ENCODE data around the gene KCNH2. TPM values are rescaled to one million over a fixed set of nuclear protein-coding genes. Genes with fewer than 3 reads are reported as not detected.
"Not testable (repeated sequence)": the region's sequence is repeated elsewhere in the genome, so short reads cannot be mapped to it uniquely, and the experiment has no call there.

Gene KCNH2
- total and polyA plus RNA-seq, 2 of the 13 experiments (the other 11 are each of a cell fraction or from before 2014, with no cell fraction given) = 0.09 to 0.11 TPM

GRCh38 chr7:151011616-151012015, 33.5 kb upstream of the KCNH2 start:
- peak overlapping the region; percentile 60 for H3K27ac ChIP-seq (ENCODE audit: extremely low read length, insufficient read depth, low read length)
- not testable (repeated sequence) for H3K9ac ChIP-seq (ENCODE audit: insufficient read depth, low read depth, low read length); BruUV-seq (replicated peaks)

GRCh38 chr7:151011097-151011409, 32.9 kb upstream of the KCNH2 start:
- peak overlapping the region; percentile 64 for H3K9ac ChIP-seq (ENCODE audit: insufficient read depth, low read depth, low read length)
- intact Hi-C loops (cut with micrococcal nuclease; ENCODE audit: unreplicated experiment) = no loop called here
- CTCF ChIA-PET (ENCODE audit: low intra/inter-chr PET ratio, low total read pairs) = no interaction called here
- H3K4me2 ChIP-seq (ENCODE audit: low read depth, low read length) = peak overlapping the region; percentile 98
- POLR2A ChIA-PET = interaction anchor here (1.0 to 5.2 kb wide), 4 partner anchors 13 to 643 kb away, joined by 3 to 31 read pairs (median 16); partner anchors contain the start of genes ABCB8, ATG9B and REPIN1
- H3K4me1 ChIP-seq (ENCODE audit: insufficient read depth, low read length) = peaks cover 72% of the 10 kb centered on the region
- no peaks in the 10 kb centered on the region for H3K79me2 ChIP-seq (ENCODE audit: insufficient read depth, low read length)
- no peaks in the 10 kb centered on the region for H3K9me3 ChIP-seq (ENCODE audit: low read length)
- peak overlapping the region; percentile 23 for H2AFZ ChIP-seq (ENCODE audit: low read length)
- H3K27me3 ChIP-seq (ENCODE audit: control insufficient read depth in 1 of 2, insufficient read depth in 2 of 2, low read length in 2 of 2) = no peaks in the 10 kb centered on the region; a peak in 1 of 5 replicates
- ATAC-seq (no peak), FAIRE-seq (peak; percentile 36), DNase-seq (ENCODE audit: low spot score) (no peak)
- TF ChIP-seq ZNF687 (CRISPR knock-in tag; IDR thresholded peaks at IDR 0.05) (peak; percentile 19), ZNF558 (CRISPR knock-in tag; IDR thresholded peaks at IDR 0.05; ENCODE audit: borderline replicate concordance) (0 out of 2 replicates have a peak, but pooled peaks have one; percentile 18), SP4 (CRISPR knock-in tag; IDR thresholded peaks at IDR 0.05) (0 out of 2 replicates have a peak, but pooled peaks have one; percentile 10), THAP11 (CRISPR knock-in tag; IDR thresholded peaks at IDR 0.05) (no peak), NFKBIZ (CRISPR knock-in tag; IDR thresholded peaks at IDR 0.05) (no peak)
- peak overlapping the region; percentile 62 to 77 (median 76); a peak in 5 of 6 replicates for H3K4me3 ChIP-seq (replicated peaks in 1 of 3; ENCODE audit: insufficient read depth in 1 of 3, low read depth in 2 of 3, low read length in 3 of 3)
- in situ Hi-C loops (cut with HindIII; ENCODE audit: extremely low pct_ligation_motif_present, low pct_unique_long_range_greater_than_20kb) = no loop called here
- no peaks in the 10 kb centered on the region for H4K20me1 ChIP-seq (ENCODE audit: insufficient read depth, low read length)
- no peaks in the 10 kb centered on the region; a peak in 1 of 5 replicates for H3K36me3 ChIP-seq (replicated peaks in 1 of 2; ENCODE audit: control insufficient read depth in 1 of 2, insufficient read depth in 2 of 2, low read length in 2 of 2)
- BruUV-seq (replicated peaks) = no TSS peak
- 14% methylated on average over 1 of the region's 1 CpG for WGBS (ENCODE audit: low lambda C conversion rate)
- peak overlapping the region; percentile 55 for H3K27ac ChIP-seq (ENCODE audit: extremely low read length, insufficient read depth, low read length)

More at GRCh38 chr7:151011616-151012015, 33.5 kb upstream of the KCNH2 start:
- H2AFZ ChIP-seq (ENCODE audit: low read length); intact Hi-C loops (cut with micrococcal nuclease; ENCODE audit: unreplicated experiment); H3K9me3 ChIP-seq (ENCODE audit: low read length); DNase-seq (ENCODE audit: low spot score); H3K36me3 ChIP-seq (replicated peaks in 1 of 2; ENCODE audit: control insufficient read depth in 1 of 2, insufficient read depth in 2 of 2, low read length in 2 of 2); ATAC-seq; in situ Hi-C loops (cut with HindIII; ENCODE audit: extremely low pct_ligation_motif_present, low pct_unique_long_range_greater_than_20kb); H3K27me3 ChIP-seq (ENCODE audit: control insufficient read depth in 1 of 2, insufficient read depth in 2 of 2, low read length in 2 of 2); H3K79me2 ChIP-seq (ENCODE audit: insufficient read depth, low read length); FAIRE-seq; H4K20me1 ChIP-seq (ENCODE audit: insufficient read depth, low read length): not testable (repeated sequence)
- ChIA-PET POLR2A (interaction anchor here (1.5 to 5.2 kb wide), 2 partner anchors 17 to 51 kb away, joined by 8 to 31 read pairs; partner anchors contain the start of gene ABCB8), CTCF (ENCODE audit: low intra/inter-chr PET ratio, low total read pairs) (interaction anchor here (1.1 kb wide), 1 partner anchor 112 kb away, joined by 3 read pairs; no protein-coding TSS in a partner anchor)
- Histone ChIP-seq H3K4me1 (ENCODE audit: insufficient read depth, low read length) (peaks cover 69% of the 10 kb centered on the region), H3K4me2 (ENCODE audit: low read depth, low read length) (peak overlapping the region; percentile 85; the same call in 1 of the 2 replicates), H3K4me3 (replicated peaks in 1 of 3; ENCODE audit: insufficient read depth in 1 of 3, low read depth in 2 of 3, low read length in 3 of 3) (peak overlapping the region in 1 of 3 experiments; percentile 62; a peak in 1 of 6 replicates)
- 88% methylated on average over 10 of the region's 12 CpGs for WGBS (ENCODE audit: low lambda C conversion rate)
- 0 out of 2 replicates have a peak, but pooled peaks have one; percentile 35 for TF ChIP-seq ZNF121 (CRISPR knock-in tag; IDR thresholded peaks at IDR 0.05)

Measured in HepG2 (cell line).